Astrocyte (in vitro differentiated cells and primary cell): ENCODE data around the gene PTPRQ. TPM values are rescaled to one million over a fixed set of nuclear protein-coding genes. Genes with fewer than 3 reads are reported as not detected.
"Not testable (repeated sequence)": the region's sequence is repeated elsewhere in the genome, so short reads cannot be mapped to it uniquely, and the experiment has no call there.

Source experiments
- DNase-seq: peaks from one replicate; pipeline ENCODE4 v3.0.0-alpha.2; 2010; ENCODE audit warnings: low read depth
- FAIRE-seq: peaks from 2 replicates; lab custom pipeline; 2011; peaks lifted over from hg19 to GRCh38; lab: Jason Lieb, UNC
- H2AFZ ChIP-seq: 2 replicates; pipeline ENCODE4 v1.6.0; 2012; ENCODE audit warnings: low read depth, low read length, inconsistent platforms
- H3K27ac ChIP-seq: 2 replicates; pipeline ENCODE4 v1.5.1; 2011; ENCODE audit warnings: low read depth, low read length, inconsistent platforms
- H3K27me3 ChIP-seq: 2 replicates; pipeline ENCODE4 v1.6.0; 2011; ENCODE audit warnings: low read length, inconsistent platforms; ENCODE audit not compliant: insufficient read depth
- H3K36me3 ChIP-seq: 2 replicates; pipeline ENCODE4 v1.5.1; 2011; ENCODE audit warnings: low read length, inconsistent platforms; ENCODE audit not compliant: insufficient read depth
- H3K4me1 ChIP-seq: 2 replicates; pipeline ENCODE4 v1.5.1; 2011; ENCODE audit warnings: low read length, inconsistent platforms; ENCODE audit not compliant: insufficient read depth
- H3K4me2 ChIP-seq: 2 replicates; pipeline ENCODE4 v1.6.0; 2012; ENCODE audit warnings: low read length, inconsistent platforms
- H3K4me3 ChIP-seq: 2 replicates; pipeline ENCODE4 v1.5.1; 2011; ENCODE audit warnings: low read depth, mild to moderate bottlenecking, low read length, inconsistent platforms; ENCODE audit not compliant: insufficient read depth
- H3K79me2 ChIP-seq: 2 replicates; pipeline ENCODE4 v1.6.0; 2012; ENCODE audit warnings: mild to moderate bottlenecking, low read length, inconsistent platforms; ENCODE audit not compliant: insufficient read depth
- H3K9ac ChIP-seq: 2 replicates; pipeline ENCODE4 v1.6.0; 2012; ENCODE audit warnings: mild to moderate bottlenecking, low read length, inconsistent platforms
- H3K9me3 ChIP-seq: 2 replicates; pipeline ENCODE4 v1.5.1; 2012; ENCODE audit warnings: low read depth, mild to moderate bottlenecking, low read length, inconsistent platforms; ENCODE audit not compliant: insufficient read depth
- H4K20me1 ChIP-seq: 2 replicates; pipeline ENCODE4 v1.6.0; 2012; ENCODE audit warnings: low read length, inconsistent platforms; ENCODE audit not compliant: insufficient read depth
- H3K27ac Mint-ChIP-seq: one replicate; pipeline ENCODE4 v1.8.0; 2021; ENCODE audit warnings: mild to moderate bottlenecking, mixed read lengths; ENCODE audit not compliant: unreplicated experiment
- H3K27me3 Mint-ChIP-seq: one replicate; pipeline ENCODE4 v1.8.0; 2021; ENCODE audit warnings: low read depth, mixed read lengths; ENCODE audit not compliant: unreplicated experiment
- H3K36me3 Mint-ChIP-seq: one replicate; pipeline ENCODE4 v1.8.0; 2021; ENCODE audit warnings: low read depth, mixed read lengths; ENCODE audit not compliant: unreplicated experiment
- H3K4me1 Mint-ChIP-seq: one replicate; pipeline ENCODE4 v1.8.0; 2021; ENCODE audit warnings: low read depth, mixed read lengths; ENCODE audit not compliant: unreplicated experiment
- H3K4me3 Mint-ChIP-seq: one replicate; pipeline ENCODE4 v1.8.0; 2021; ENCODE audit warnings: mild to moderate bottlenecking, moderate library complexity, mixed read lengths; ENCODE audit not compliant: unreplicated experiment
- H3K9me3 Mint-ChIP-seq: one replicate; pipeline ENCODE4 v1.8.0; 2021; ENCODE audit warnings: mild to moderate bottlenecking, mixed read lengths; ENCODE audit not compliant: unreplicated experiment
- EZH2 ChIP-seq: IDR thresholded peaks from 2 replicates; pipeline ENCODE4 v1.6.1; 2012; ENCODE audit warnings: mild to moderate bottlenecking, low read length, inconsistent platforms; ENCODE audit not compliant: insufficient read depth
- total RNA-seq: library from RNA; stranded (reverse); gene quantifications from 2 replicates; pipeline ENCODE4 v1.2.1, GENCODE V29; 2021
- TF ChIP-seq, protein P1 (sequence below): IDR thresholded peaks from 2 replicates; pipeline ENCODE4 v1.5.1; 2011; ENCODE audit warnings: low read depth, mild to moderate bottlenecking, inconsistent platforms, low read length, moderate library complexity; ENCODE audit not compliant: insufficient read depth

Gene PTPRQ
- total RNA-seq, 1 donor from 2014 or later, result 0.18 TPM

DNA sequence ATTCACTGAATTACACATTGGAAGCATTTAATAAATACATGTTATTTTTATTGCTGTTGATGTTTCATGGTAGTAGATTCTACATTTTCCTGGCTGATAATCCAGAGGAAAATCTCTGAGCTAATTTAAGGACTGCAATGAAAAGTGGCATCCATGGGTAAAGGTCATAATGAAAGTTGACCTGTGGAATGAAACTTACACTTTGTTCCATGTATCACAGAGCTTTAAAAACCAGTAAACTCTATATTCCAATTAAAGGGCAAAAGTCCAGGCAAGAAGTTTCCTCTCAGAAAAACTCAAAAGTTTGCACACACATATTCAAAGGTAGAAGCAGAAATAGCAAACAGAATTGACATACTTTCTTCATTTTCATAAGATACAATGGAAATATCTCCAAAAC is 218.6 kb downstream of the PTPRQ start:
- TF ChIP-seq, protein P1, sequence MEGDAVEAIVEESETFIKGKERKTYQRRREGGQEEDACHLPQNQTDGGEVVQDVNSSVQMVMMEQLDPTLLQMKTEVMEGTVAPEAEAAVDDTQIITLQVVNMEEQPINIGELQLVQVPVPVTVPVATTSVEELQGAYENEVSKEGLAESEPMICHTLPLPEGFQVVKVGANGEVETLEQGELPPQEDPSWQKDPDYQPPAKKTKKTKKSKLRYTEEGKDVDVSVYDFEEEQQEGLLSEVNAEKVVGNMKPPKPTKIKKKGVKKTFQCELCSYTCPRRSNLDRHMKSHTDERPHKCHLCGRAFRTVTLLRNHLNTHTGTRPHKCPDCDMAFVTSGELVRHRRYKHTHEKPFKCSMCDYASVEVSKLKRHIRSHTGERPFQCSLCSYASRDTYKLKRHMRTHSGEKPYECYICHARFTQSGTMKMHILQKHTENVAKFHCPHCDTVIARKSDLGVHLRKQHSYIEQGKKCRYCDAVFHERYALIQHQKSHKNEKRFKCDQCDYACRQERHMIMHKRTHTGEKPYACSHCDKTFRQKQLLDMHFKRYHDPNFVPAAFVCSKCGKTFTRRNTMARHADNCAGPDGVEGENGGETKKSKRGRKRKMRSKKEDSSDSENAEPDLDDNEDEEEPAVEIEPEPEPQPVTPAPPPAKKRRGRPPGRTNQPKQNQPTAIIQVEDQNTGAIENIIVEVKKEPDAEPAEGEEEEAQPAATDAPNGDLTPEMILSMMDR, result no peak
- TF ChIP-seq EZH2, result no peak
- Histone ChIP-seq H3K36me3 (no peaks in the 10 kb centered on the region), H3K4me3 (no peak overlapping the region), H3K9me3 (no peaks in the 10 kb centered on the region), H3K79me2 (no peaks in the 10 kb centered on the region), H3K27ac (no peak overlapping the region), H4K20me1 (no peaks in the 10 kb centered on the region), H3K9ac (no peak overlapping the region), H3K4me2 (no peak overlapping the region), H3K27me3 (no peaks in the 10 kb centered on the region), H2AFZ (no peak overlapping the region), H3K4me1 (no peaks in the 10 kb centered on the region)
- DNase-seq (no peak), FAIRE-seq (no peak)
- H3K36me3 Mint-ChIP-seq, result no peaks in the 10 kb centered on the region
- H3K27me3 Mint-ChIP-seq, result no peaks in the 10 kb centered on the region
- H3K4me3 Mint-ChIP-seq, result no peak overlapping the region
- no peaks in the 10 kb centered on the region for H3K9me3 Mint-ChIP-seq
- H3K27ac Mint-ChIP-seq, result no peak overlapping the region
- H3K4me1 Mint-ChIP-seq, result no peaks in the 10 kb centered on the region

DNA sequence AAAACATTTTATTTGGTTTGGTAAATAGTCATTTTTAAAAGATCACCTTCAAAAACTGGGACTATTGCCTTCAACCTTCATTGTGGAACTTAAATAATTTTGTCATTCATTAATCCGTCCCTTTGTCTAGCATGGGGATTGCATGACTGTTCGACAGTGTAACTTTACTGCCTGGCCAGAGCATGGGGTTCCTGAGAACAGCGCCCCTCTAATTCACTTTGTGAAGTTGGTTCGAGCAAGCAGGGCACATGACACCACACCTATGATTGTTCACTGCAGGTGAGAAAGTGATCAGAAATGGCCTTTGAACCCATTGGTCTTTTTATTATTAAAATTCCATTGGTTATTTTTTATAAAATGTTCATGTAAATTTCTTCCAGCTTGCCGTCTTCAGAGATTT is 226.2 kb downstream of the PTPRQ start:
- no peaks in the 10 kb centered on the region for H3K4me1 ChIP-seq
- Mint-ChIP-seq H3K27ac (no peak overlapping the region), H3K27me3 (no peaks in the 10 kb centered on the region), H3K4me1 (peaks cover 5% of the 10 kb centered on the region), H3K36me3 (no peaks in the 10 kb centered on the region), H3K4me3 (no peak overlapping the region), H3K9me3 (no peaks in the 10 kb centered on the region)
- H3K27me3 ChIP-seq, result no peaks in the 10 kb centered on the region
- H4K20me1 ChIP-seq, result no peaks in the 10 kb centered on the region
- H3K4me3 ChIP-seq, result no peak overlapping the region
- H3K79me2 ChIP-seq, result no peaks in the 10 kb centered on the region
- DNase-seq (no peak), FAIRE-seq (no peak)
- H3K27ac ChIP-seq, result no peak overlapping the region
- H2AFZ ChIP-seq, result no peak overlapping the region
- no peak for TF ChIP-seq EZH2
- TF ChIP-seq, protein P1, result no peak
- H3K4me2 ChIP-seq, result no peak overlapping the region
- no peak overlapping the region for H3K9ac ChIP-seq
- H3K36me3 ChIP-seq, result no peaks in the 10 kb centered on the region
- H3K9me3 ChIP-seq, result no peaks in the 10 kb centered on the region

DNA sequence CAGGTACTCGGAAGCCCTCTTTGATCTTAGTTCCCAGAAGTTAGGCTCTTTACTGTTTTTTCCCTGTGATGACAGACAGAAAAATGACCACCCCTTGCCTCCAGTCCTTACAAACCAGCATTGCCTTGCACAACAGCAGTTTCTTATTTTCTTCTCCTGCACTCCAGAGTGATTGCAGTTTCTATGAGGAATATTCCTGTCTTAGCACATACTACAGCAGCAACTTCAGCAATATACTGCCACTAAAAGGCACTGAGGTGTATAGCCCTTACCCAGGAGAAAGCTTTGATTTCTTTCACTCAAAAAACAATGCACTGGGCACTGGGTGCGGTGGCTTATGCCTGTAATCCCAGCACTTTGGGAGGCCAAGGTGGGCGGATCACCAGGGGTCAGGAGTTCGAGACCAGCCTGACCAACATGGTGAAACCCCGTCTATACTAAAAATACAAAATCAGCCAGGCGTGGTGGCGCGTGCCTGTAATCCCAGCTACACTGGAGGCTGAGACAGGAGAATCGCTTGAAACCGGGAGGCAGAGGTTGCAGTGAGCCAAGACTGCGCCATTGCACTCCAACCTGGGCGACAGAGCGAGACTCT is 232.1 kb downstream of the PTPRQ start:
- H3K27ac Mint-ChIP-seq, H3K9me3 Mint-ChIP-seq, H3K4me2 ChIP-seq, H3K27me3 ChIP-seq, H3K4me1 ChIP-seq, H3K4me3 ChIP-seq, H3K36me3 ChIP-seq, DNase-seq, H3K9me3 ChIP-seq, H3K4me3 Mint-ChIP-seq, H3K27me3 Mint-ChIP-seq, H3K79me2 ChIP-seq, H2AFZ ChIP-seq, H3K9ac ChIP-seq, H3K27ac ChIP-seq, H3K36me3 Mint-ChIP-seq, H4K20me1 ChIP-seq, FAIRE-seq, H3K4me1 Mint-ChIP-seq: not testable (repeated sequence)
